AG09309 (cell line): Measurements from ENCODE around the gene USP40.

Experiments
- DNase-seq: peaks from one replicate; pipeline ENCODE4 v3.0.0-alpha.2; 2010; ENCODE audit warnings: low read depth
- H3K4me3 ChIP-seq: 2 replicates; pipeline ENCODE4 v1.5.1; 2011; ENCODE audit warnings: mild to moderate bottlenecking, low read depth, low read length, moderate library complexity; ENCODE audit not compliant: control insufficient read depth
- TF ChIP-seq, protein P1 (sequence below): IDR thresholded peaks from 2 replicates; pipeline ENCODE4 v1.5.1; 2011; ENCODE audit warnings: mild to moderate bottlenecking, low read depth, low read length, inconsistent platforms; ENCODE audit not compliant: insufficient read depth, control insufficient read depth; ENCODE audit errors: missing control alignments

Gene USP40

DNA sequence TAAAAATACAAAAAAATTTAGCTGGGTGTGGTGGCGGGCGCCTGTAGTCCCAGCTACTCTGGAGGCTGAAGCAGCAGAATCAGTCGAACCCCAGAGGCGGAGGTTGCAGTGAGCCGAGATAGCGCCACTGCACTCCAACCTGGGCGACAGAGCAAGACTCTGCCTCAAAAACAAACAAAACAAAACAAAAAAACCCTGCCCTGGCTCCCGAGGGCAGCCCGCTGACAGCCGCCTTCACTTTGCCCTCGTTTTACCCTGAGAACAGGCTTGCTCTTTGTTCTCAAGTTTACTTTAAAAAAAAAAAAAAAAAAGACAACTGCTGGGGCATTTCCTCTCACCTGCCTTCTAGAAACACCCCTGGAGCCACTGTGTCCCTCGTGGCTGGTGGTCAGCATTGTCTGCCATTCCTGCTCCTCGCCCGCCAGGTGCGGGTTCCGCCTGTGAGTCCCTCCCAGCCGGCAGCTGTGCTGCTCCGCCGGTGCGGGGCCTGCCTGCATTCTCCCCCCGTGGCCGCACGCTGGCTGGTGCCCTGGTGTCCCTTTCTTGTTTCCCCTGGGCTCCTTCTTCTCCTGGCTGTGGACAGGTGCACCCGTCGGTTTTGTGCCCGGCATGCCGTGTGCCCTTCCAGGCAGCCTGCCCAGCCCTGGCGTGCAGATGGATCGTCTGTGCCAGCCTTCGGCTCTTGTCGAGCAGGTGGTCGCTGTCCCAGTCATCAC lies 105.7 kb downstream of the USP40 start:
- no peak overlapping the region for H3K4me3 ChIP-seq
- no peak for DNase-seq
- TF ChIP-seq, protein P1, sequence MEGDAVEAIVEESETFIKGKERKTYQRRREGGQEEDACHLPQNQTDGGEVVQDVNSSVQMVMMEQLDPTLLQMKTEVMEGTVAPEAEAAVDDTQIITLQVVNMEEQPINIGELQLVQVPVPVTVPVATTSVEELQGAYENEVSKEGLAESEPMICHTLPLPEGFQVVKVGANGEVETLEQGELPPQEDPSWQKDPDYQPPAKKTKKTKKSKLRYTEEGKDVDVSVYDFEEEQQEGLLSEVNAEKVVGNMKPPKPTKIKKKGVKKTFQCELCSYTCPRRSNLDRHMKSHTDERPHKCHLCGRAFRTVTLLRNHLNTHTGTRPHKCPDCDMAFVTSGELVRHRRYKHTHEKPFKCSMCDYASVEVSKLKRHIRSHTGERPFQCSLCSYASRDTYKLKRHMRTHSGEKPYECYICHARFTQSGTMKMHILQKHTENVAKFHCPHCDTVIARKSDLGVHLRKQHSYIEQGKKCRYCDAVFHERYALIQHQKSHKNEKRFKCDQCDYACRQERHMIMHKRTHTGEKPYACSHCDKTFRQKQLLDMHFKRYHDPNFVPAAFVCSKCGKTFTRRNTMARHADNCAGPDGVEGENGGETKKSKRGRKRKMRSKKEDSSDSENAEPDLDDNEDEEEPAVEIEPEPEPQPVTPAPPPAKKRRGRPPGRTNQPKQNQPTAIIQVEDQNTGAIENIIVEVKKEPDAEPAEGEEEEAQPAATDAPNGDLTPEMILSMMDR, result no peak

DNA sequence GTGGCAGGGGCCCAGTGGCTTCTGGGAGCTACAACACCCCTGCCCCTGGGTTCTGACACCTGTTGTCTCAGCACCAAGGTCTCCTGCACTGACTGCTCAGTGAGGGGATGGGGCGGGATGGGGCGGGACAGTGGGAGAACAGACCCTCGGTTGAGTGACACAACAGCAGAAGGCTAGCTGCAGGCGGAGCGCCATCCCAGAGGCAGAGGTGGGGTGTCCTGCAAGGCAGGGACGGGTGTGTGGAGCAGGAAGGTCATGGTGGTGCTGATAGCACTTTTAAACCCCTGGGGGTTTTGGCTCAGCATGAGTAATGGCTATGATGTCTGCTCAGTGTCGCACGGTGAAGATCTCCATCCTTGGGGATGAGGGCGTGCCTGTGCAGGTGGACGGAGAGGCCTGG lies 107.2 kb downstream of the USP40 start:
- H3K4me3 ChIP-seq, result no peak overlapping the region
- no peak for DNase-seq
- TF ChIP-seq, protein P1, result no peak

DNA sequence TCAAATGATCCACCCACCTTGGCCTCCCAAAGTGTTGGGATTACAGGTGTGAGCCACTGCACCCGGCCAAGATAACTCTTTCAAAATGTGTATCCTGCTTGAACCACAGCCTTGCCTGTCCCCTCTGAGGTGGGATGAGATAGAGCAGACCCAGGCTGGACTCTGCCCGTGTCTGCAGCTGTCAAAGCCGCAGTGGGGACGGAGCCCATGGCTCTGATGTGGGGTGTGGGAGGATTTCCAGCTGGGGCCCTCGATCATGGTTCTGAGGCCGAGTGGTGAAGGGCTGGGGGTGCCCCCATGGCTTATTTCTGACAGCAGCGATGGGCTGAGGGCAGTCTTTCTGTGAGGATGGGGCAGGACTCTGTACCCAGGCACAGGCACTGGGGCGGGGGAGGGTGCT lies 107.8 kb downstream of the USP40 start:
- DNase-seq, result no peak
- TF ChIP-seq, protein P1, result no peak
- no peak overlapping the region for H3K4me3 ChIP-seq

DNA sequence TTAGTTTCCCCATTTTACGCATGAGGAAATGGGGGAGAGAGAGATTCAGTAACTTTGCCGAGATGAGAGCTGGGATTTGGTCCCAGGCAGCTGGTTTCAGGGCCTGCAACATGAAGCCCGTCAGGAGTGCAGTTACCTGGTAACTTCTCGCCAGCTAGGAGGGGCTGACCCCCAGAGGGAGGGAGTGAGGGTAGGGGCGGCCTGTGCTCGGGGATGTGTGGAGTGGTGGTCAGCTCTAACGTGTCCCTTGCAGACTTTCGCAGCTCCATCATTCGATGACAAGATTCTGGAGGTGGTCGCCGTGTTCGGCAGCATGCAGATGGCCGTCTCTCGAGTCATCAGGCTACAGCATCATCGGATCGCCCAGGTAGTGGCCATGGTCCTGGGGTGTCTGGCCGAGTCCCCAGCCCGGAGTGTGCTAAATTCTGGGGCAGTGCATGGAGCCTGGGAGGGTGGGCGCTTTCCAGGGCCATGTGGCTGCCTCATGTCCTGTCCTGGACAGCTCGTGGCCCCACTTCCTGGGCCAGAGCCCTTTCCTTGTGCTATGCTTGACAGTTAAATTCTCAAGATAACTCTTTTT lies 108.5 kb downstream of the USP40 start:
- DNase-seq, result no peak
- TF ChIP-seq, protein P1, result no peak
- H3K4me3 ChIP-seq, result no peak overlapping the region

DNA sequence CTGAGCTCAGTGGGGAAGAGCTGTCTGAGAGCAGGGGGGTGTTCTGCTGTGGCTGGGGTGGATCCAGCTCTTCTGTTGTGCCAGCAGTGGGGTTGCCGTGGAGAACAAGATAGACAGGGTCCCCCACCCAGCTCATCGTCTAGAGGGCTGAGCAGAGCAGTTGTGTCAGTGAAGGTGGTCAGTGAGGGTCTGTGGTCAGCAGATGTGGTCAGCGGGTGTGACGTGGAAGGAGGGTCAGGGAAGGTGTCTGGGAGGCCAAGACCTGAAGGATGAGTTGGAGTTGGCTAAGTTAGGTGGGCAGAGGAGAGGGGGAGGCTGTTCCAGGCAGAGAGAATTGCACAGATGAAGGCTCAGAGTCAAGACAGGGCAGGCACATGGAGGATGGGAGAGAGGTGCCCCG lies 109.2 kb downstream of the USP40 start:
- DNase-seq, result no peak
- H3K4me3 ChIP-seq, result no peak overlapping the region
- TF ChIP-seq, protein P1, result no peak

DNA sequence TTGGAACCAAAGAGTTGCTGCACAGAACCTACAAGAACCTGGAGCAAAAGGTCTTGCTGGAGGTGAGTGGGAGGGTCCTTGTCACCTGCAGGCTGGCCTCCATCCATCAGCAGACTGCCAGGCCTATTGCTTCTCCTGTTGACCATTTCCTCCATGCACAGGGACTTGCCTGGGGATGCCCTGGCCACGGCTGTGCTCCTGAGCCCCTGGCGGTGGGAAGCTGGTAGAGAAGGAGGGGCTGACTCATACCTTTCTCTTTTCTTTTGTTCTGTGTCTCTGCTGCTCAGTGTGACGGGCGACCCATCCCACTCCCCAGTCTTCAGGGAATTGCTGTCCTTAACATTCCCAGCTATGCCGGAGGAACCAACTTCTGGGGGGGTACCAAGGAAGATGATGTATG lies 109.6 kb downstream of the USP40 start:
- no peak overlapping the region for H3K4me3 ChIP-seq
- no peak for DNase-seq
- TF ChIP-seq, protein P1, result no peak
